Endodermal cell (in vitro differentiated cells): Measurements from ENCODE around the gene HOXC6. TPM values are rescaled to one million over a fixed set of nuclear protein-coding genes. Genes with fewer than 3 reads are reported as not detected.
A peak's percentile ranks its signal among the peaks of the same experiment; 100 is the strongest.

ENCODE experiments used
- DNase-seq: peaks from one replicate; pipeline ENCODE4 v3.0.0-alpha.2; 2017
- H3K27ac ChIP-seq: 2 replicates; pipeline ENCODE4 v1.5.1; 2013; ENCODE audit warnings: mild to moderate bottlenecking, low read depth, low read length, moderate library complexity
- H3K27me3 ChIP-seq: 2 replicates; pipeline ENCODE4 v1.6.1; 2013; ENCODE audit warnings: mild to moderate bottlenecking, low read length, moderate library complexity; ENCODE audit not compliant: insufficient read depth, control insufficient read depth, poor library complexity, severe bottlenecking
- H3K36me3 ChIP-seq: 2 replicates; pipeline ENCODE4 v1.7.0; 2013; ENCODE audit warnings: mild to moderate bottlenecking, low read length, moderate library complexity; ENCODE audit not compliant: control insufficient read depth, insufficient read depth
- H3K4me1 ChIP-seq: one replicate; pipeline ENCODE4 v1.7.0; 2013; ENCODE audit warnings: low read length; ENCODE audit not compliant: control insufficient read depth, insufficient read depth
- H3K4me3 ChIP-seq: 2 replicates; pipeline ENCODE4 v1.5.1; 2013; ENCODE audit warnings: mild to moderate bottlenecking, low read length, moderate library complexity
- H3K9ac ChIP-seq: 2 replicates; pipeline ENCODE4 v1.6.1; 2013; ENCODE audit warnings: mild to moderate bottlenecking, low read length, moderate library complexity; ENCODE audit not compliant: poor library complexity, severe bottlenecking; ENCODE audit errors: extremely low read depth
- H3K9me3 ChIP-seq: 2 replicates; pipeline ENCODE4 v1.6.1; 2013; ENCODE audit warnings: mild to moderate bottlenecking, low read length, moderate library complexity; ENCODE audit not compliant: control insufficient read depth
- H3K27ac Mint-ChIP-seq: 2 replicates; pipeline ENCODE4 v1.8.0; 2020; ENCODE audit warnings: mixed read lengths
- H3K27me3 Mint-ChIP-seq: 2 replicates; pipeline ENCODE4 v1.8.0; 2021; ENCODE audit warnings: mild to moderate bottlenecking, mixed read lengths; ENCODE audit not compliant: insufficient read depth
- H3K36me3 Mint-ChIP-seq: 2 replicates; pipeline ENCODE4 v1.8.0; 2020; ENCODE audit warnings: low read depth, mixed read lengths
- H3K4me1 Mint-ChIP-seq: 2 replicates; pipeline ENCODE4 v1.8.0; 2020; ENCODE audit warnings: mixed read lengths
- H3K4me3 Mint-ChIP-seq: 2 replicates; pipeline ENCODE4 v1.8.0; 2020; ENCODE audit warnings: mild to moderate bottlenecking, moderate library complexity, mixed read lengths
- H3K9me3 Mint-ChIP-seq: 2 replicates; pipeline ENCODE4 v1.8.0; 2020; ENCODE audit warnings: mild to moderate bottlenecking, mixed read lengths
- WGBS, 2 experiments: methylation state at CpG; one replicate each; pipeline versions ENCODE4 v1.1.5 to v1.1.7; 2013; ENCODE audit warnings: missing lambda C conversion rate in 2 of 2, mixed read lengths in 1 of 2; ENCODE audit not compliant: insufficient coverage in 1 of 2, insufficient read length in 1 of 2; 5-methylcytosine and 5-hydroxymethylcytosine counted together
- total RNA-seq, 2 donors: library from RNA; stranded (reverse); fragmentation: NEBNext Ultra II Directional in 1 of 2; extraction: Animal tissue kit (Norgen Biotek cat#: 25700) in 1 of 2; gene quantifications; 2 replicates in 1 of 2; 3 replicates in 1 of 2; pipeline ENCODE4 v1.2.1, GENCODE V29; 2021
- TF ChIP-seq, protein P1 (sequence below): fragments of 200-600 bp; sonication (generic); conservative IDR thresholded peaks from 2 replicates; pipeline ENCODE4 v1.5.0; 2021; ENCODE audit warnings: antibody characterized with exemption, mild to moderate bottlenecking

HOXC6 gene
- total RNA-seq, 2 donors from 2014 or later, result not detected

DNA sequence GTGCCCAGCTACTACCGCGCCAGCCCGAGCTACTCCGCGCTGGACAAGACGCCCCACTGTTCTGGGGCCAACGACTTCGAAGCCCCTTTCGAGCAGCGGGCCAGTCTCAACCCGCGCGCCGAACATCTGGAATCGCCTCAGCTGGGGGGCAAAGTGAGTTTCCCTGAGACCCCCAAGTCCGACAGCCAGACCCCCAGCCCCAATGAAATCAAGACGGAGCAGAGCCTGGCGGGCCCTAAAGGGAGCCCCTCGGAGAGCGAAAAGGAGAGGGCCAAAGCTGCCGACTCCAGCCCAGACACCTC lies 42.6 kb upstream of the HOXC6 start:
- Mint-ChIP-seq H3K9me3 (peaks cover 16% of the 10 kb centered on the region), H3K4me1 (no peaks in the 10 kb centered on the region), H3K36me3 (no peaks in the 10 kb centered on the region), H3K4me3 (no peak overlapping the region), H3K27me3 (peaks cover 100% of the 10 kb centered on the region), H3K27ac (no peak overlapping the region)
- no peak overlapping the region for H3K9ac ChIP-seq
- no peak overlapping the region for H3K27ac ChIP-seq
- no peaks in the 10 kb centered on the region for H3K36me3 ChIP-seq
- TF ChIP-seq, protein P1, sequence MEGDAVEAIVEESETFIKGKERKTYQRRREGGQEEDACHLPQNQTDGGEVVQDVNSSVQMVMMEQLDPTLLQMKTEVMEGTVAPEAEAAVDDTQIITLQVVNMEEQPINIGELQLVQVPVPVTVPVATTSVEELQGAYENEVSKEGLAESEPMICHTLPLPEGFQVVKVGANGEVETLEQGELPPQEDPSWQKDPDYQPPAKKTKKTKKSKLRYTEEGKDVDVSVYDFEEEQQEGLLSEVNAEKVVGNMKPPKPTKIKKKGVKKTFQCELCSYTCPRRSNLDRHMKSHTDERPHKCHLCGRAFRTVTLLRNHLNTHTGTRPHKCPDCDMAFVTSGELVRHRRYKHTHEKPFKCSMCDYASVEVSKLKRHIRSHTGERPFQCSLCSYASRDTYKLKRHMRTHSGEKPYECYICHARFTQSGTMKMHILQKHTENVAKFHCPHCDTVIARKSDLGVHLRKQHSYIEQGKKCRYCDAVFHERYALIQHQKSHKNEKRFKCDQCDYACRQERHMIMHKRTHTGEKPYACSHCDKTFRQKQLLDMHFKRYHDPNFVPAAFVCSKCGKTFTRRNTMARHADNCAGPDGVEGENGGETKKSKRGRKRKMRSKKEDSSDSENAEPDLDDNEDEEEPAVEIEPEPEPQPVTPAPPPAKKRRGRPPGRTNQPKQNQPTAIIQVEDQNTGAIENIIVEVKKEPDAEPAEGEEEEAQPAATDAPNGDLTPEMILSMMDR, result no peak
- no peak for DNase-seq
- no peaks in the 10 kb centered on the region for H3K4me1 ChIP-seq
- no peak overlapping the region for H3K4me3 ChIP-seq
- 47 to 56% methylated on average over 17 to 21 of the region's 21 CpGs for WGBS, 2 experiments
- H3K9me3 ChIP-seq, result peaks cover 8% of the 10 kb centered on the region
- peaks cover 100% of the 10 kb centered on the region for H3K27me3 ChIP-seq

DNA sequence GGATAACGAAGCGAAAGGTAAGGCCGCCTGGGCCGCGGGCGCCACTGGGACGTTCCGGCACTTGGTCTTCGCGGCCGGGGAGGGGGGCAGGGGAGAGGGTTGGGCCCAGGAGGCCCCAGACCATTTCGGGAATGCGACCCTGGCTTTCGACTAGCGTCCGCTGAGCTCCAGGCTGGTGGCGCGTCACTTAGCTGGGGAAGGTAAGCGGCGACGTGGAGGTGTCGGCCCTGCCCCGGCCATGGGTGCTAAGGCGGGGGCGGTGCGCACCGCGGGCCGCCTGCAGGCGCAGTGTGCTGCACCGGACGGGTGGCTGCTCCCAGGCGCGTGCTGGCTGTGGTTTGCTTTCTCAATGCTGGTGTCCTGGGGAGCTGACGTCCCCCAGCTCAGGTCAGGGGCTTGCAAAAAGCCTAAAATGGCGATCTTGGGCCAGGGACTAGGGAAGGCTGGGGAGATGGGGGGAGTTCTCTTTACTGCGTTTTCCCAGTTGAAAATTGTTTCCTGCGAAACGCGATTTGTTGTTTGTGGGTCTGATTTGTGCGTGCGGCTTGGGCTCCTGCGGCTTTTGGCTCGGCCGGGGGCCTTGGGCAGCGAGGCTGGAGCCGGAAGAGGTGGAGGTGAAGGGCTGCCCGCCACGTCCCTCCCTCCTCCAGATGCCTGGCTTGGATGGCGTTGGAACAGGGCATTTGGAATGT lies 42.1 kb upstream of the HOXC6 start:
- no peak overlapping the region for H3K27ac Mint-ChIP-seq
- H3K27ac ChIP-seq, result no peak overlapping the region
- TF ChIP-seq, protein P1, result no peak
- DNase-seq, result peak; percentile 82
- H3K4me1 ChIP-seq, result no peaks in the 10 kb centered on the region
- H3K4me1 Mint-ChIP-seq, result no peaks in the 10 kb centered on the region
- H3K9me3 Mint-ChIP-seq, result peaks cover 16% of the 10 kb centered on the region
- no peaks in the 10 kb centered on the region for H3K36me3 Mint-ChIP-seq
- H3K4me3 ChIP-seq, result no peak overlapping the region
- peaks cover 100% of the 10 kb centered on the region for H3K27me3 Mint-ChIP-seq
- H3K27me3 ChIP-seq, result peaks cover 100% of the 10 kb centered on the region
- H3K9ac ChIP-seq, result no peak overlapping the region
- H3K36me3 ChIP-seq, result no peaks in the 10 kb centered on the region
- peaks cover 8% of the 10 kb centered on the region for H3K9me3 ChIP-seq
- WGBS, 2 experiments, result 12% methylated on average over 13 to 49 of the region's 50 CpGs
- no peak overlapping the region for H3K4me3 Mint-ChIP-seq

DNA sequence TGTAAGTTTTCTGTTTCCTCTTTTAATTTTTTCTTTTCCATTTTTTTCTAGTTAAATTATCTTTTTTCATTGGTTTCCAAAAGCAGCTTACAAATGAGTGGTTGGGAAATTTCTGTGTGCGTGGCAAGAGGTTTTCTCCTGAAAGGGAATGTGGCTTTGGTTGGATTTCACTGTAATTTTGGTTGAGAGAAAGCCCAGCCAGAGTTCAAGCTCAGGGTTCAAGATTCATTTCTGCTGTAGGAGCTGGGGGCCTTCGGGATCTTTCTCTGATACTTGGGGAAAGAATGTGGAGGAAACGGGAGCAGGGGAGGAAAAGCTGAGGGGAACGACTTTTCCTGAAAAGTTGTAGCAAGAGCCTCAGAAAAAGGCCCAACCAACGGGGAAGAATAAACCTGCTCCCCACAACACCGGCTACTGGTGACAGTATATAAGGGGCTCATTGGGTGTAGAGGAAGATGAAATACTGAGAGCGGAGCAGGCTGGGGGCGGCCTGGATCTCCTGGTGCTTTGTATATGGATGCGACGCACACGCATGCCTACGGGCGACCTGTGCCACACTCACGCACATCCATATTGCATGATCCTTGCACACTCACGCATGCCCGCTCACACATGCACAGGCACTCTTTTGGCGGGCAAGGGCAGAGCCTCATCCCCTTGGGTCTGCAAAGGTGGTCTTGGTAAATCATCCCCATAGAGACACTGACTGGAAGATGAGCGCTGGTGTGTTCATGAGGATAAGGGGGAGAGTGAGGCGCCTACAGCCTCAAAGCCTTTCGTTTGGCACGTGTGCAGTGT lies 41.4 kb upstream of the HOXC6 start:
- no peak overlapping the region for H3K27ac ChIP-seq
- Mint-ChIP-seq H3K4me1 (no peaks in the 10 kb centered on the region), H3K36me3 (no peaks in the 10 kb centered on the region), H3K4me3 (no peak overlapping the region), H3K9me3 (peaks cover 16% of the 10 kb centered on the region), H3K27me3 (peaks cover 100% of the 10 kb centered on the region), H3K27ac (no peak overlapping the region)
- H3K9me3 ChIP-seq, result peaks cover 8% of the 10 kb centered on the region
- H3K9ac ChIP-seq, result no peak overlapping the region
- peaks cover 100% of the 10 kb centered on the region for H3K27me3 ChIP-seq
- H3K4me3 ChIP-seq, result no peak overlapping the region
- TF ChIP-seq, protein P1, result no peak
- H3K36me3 ChIP-seq, result no peaks in the 10 kb centered on the region
- DNase-seq, result no peak
- H3K4me1 ChIP-seq, result no peaks in the 10 kb centered on the region
- WGBS, 2 experiments, result 51 to 54% methylated on average over 8 to 21 of the region's 21 CpGs
